Measurements from ENCODE around the gene TSPAN18. TPM values are rescaled to one million over a fixed set of nuclear protein-coding genes. Genes with fewer than 3 reads are reported as not detected.

Gene TSPAN18
- total RNA-seq, 1 experiment from 2014 or later = not detected

DNA sequence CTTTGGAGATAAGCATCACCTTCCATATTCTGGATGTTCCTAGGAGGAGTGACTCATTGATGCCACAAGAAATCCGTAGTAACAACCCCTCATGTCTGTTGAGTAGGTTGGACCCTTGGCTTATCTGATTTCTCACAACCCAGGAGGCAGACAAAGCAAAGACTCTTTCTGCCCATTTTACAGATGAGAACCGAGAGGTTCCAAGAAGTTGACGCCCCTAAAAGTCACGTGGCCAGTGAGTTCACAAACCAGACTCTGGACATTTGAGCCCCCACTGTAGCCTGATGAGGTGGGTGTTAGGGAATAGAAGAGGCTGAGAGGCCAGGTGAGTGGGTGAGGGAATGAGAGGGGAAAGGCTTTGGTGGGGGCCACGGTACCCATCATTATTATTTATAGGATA, 70.3 kb downstream of the TSPAN18 start:
- no peak for DNase-seq (ENCODE audit: low spot score)

DNA sequence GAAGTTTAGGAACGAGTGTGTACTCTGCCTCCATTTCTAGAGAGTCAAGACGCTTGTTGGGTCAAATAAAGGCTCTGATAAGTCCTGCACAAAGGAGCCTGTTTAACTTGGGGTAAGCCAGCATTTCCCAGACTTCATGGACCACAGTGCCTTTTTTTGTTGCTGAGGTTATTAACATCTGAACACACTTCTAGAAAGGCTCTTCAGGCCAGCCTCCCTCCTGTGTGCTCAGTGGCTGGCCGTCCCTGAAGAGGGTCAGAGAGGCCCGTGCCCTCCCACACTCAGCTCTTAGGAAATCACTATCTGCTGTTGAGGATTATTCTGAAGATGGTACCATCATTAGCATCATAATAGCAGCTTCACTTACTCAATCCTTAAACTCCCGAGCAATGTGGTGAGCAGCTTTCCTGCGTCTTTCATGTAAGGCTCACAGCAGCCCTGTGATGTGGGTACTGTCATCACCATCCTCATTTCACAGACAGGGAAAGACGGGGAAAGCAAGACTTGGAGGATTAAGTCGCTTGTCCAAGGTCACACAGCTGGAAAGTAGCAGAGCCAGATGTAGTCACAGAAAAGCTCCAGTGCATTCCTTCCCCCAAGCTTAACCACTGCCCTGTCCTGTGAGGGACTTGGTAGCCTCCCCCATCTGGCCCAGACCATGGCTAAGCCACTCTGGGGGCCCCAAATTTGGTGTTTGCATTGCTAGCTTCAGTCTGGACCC, 71.3 kb downstream of the TSPAN18 start:
- no peak for DNase-seq (ENCODE audit: low spot score)

DNA sequence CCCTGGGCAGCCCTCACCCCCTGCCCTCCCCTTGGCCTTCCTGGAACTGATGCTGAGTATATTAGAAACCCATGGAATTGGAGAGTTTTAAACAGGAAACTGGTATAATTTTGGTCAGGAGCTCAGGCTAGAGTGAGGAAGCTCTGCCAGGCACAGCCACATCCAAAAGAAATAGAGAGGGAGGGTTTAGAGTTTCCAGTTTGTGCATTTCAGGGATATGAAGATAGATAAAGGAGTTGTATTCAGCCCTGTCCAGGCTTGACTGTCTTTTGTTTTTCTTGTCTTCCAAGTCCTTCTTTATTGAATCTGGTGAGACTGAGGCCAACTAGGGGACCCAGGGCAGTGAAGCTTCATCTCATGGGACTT, 71.8 kb downstream of the TSPAN18 start:
- no peak for DNase-seq (ENCODE audit: low spot score)

DNA sequence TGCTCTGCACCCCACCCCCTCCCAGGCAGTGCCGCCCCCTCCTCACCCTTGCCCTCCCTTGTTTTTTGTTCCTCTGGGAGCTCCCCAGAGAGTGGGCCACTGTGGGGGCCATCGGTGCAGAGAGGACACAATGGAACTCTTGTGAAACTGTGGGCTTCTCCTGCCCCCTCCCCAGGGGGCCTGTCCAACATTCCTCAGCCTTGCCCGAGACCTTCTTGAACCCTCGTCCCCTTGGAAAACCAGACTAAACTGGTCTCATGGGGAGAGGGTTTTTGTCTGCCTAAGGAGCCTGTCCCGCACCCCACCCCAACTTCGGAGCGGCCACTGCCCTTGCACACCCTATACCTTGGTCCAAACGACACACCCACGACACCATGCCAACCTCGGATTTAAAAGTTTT, 72.2 kb downstream of the TSPAN18 start:
- DNase-seq (ENCODE audit: low spot score) = no peak

DNA sequence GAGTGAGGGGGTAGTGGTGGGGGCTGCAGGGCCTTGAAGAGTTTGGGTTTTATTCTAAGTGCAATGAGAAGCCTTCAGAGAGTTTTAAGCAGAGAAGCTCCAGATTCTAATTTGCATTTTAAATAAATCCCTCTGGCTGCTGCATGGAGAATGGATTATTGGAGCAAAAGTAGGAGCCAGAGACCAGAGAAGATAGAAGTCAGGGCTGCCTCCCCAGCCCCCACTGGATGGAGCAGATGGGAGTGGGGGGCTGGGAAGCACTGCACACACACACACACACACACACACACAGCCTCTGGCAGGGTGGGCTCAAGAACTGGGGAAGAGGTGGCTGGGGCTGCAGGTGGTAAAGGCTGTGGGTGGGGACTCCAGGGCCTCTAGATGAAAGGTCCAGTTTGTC, 75.6 kb downstream of the TSPAN18 start:
- no peak for DNase-seq (ENCODE audit: low spot score)

DNA sequence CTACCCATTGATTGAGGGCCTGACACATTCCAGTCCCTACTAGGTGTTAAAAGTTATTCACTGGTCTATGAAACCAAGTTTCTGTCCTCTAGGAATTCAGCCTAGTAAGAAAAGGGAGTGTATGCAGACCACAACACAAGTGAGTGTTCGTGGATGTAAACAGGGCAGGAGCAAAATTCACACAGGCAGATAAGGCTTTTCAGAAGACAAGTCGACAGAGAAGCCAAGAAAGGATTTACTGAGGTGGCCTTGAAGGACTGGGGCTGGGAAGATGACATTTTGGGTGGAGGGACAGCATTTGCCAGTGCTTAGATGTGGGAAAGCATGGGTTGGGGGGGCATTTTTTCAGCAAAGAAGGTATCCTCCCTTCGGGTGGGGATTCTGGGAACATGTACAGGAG, 76.2 kb downstream of the TSPAN18 start:
- DNase-seq (ENCODE audit: low spot score) = no peak

DNA sequence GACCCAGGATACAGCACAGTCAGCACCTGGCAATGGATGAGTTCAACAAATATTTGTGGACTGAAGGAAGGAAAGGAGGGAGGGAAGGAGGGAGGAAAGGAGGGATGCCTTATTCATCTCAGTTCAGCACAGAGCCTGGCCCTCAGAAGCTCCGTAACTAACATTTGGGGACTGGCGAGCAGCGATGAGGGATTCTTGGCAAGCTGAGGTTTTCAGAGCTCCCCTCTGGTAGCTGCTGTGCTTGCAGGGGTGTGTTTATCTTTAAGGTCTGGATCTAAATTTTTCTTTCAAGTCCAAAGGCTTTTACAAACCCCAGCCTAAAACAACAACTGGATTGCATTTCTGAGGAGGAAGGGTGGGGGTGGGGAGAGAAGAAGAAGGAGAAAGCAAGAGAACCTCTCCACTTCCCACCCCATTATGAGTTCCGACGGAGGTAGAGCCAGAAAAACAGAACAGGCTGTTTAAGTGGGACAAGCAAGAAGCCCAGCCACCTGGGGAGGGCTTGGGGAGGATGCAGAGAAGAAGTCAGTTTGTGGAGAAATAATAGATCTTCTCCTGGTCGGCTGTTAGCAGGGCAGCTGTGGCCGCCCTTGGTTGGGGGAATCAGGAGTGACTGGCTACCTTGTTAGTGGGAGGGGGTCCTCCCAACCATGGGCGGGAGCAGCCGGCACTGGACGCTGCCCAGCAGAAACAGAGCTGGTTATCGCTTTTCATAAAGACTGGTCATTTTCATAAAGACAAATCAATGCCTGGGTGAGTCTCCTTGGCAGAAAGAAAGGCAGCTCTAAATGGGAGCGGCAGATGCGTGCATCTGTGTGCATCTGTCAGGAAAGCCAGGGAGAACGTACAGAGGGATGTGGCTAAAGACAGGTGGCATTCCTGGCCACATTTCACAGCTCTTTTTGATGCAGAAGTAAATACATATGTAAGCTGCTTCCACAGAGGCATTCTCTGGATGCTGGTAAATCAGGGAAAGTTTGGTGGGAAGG, 78.0 kb downstream of the TSPAN18 start:
- no peak for DNase-seq (ENCODE audit: low spot score)

DNA sequence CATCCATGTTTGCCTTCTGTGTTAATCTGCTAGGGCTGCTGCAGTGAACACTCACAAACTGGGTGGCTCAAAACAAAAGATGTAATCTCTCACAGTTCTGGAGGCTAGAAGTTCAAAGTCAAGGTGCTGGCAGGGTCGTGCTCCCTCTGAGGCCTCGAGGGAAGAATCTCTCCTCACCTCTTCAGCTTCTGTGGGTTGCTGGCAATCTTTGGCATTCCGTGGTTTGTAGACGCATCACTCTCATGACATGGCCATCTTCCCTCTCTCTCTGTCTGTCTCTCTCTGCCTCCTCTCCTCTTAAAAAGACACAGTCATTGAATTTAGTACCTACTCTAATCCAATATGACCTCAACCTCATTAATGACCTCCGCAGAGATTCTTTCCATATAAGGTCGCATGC, 78.8 kb downstream of the TSPAN18 start:
- peak; percentile 15 for DNase-seq (ENCODE audit: low spot score)

DNA sequence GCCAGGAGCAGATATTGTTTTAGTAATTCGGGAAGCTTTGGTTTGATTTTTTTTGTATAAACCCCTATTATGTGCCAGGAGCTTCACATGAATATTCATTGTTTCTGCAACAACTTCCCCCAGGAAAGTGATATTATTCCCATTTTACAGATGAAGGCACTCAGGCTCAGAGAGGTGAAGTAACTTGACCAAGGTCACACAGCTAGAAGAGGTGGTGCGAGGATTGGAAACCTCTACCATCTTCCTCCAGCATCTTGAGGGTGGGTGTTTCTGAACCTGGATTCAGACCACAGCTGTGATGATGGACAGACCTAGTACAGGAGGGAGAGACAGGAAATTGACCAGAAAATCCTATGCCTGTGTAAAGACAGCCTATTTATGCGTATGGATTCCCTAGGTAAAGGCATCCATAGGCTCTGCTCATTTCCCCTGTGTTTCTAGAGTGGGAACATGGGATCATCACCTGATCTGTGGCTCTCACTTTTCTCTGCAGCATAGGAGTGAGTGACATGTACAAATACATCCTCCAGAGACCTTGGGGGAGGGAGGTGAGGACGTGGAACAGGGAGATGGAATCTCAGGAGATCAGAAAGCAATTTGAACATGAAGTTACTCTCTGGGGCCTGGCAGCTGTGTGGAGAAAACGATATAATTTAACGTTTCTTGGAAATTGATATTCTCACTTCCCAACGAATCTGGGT, 81.4 kb downstream of the TSPAN18 start:
- DNase-seq (ENCODE audit: low spot score) = no peak

DNA sequence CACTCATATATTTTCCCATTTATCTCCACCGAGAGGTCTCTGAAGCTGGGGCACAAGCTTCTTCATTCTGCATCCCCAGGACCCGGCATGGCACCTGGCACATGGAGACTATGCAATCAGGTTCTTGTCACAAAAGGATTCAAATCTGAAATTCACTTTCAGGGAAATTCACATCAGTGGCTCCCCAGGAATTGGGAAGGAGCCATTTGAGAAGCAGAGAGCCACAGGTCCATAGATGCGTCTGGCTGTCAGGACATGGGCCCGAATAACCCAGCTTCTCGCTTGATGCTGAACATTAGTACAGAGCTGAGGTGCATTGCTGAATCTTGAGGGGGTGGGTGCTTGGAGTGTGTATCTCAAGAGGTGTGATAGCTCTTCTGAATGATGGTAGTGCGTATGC, 82.5 kb downstream of the TSPAN18 start:
- DNase-seq (ENCODE audit: low spot score) = no peak

DNA sequence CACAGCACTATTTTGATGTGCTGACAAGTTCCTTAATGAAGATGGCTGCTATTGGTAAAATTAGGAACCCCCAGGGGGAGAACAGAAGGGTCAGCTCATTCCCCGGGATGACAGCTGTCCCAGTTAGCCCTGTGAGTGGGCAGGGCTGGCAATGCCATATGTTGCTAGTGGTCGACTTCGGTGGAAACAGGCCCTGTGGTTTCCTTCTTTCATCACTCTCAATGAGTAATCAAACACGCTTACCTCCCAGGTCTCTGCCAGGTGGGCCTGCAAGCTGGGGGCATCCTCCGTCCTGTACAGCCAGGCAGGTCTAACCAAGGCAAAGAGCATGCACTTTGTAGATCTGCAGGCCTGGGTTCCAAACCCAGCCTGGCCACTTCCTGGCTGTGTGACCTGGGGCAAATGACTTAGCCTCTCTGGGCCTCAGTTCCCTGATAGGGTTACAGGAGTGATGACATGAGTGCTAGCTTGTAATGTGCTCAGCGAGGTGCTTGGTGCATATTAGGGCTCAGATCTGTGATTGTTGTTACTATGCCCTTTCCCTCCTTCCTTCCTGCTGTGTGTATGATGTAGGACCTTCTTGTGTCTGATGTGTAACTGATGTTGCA, 85.2 kb downstream of the TSPAN18 start:
- DNase-seq (ENCODE audit: low spot score) = no peak

DNA sequence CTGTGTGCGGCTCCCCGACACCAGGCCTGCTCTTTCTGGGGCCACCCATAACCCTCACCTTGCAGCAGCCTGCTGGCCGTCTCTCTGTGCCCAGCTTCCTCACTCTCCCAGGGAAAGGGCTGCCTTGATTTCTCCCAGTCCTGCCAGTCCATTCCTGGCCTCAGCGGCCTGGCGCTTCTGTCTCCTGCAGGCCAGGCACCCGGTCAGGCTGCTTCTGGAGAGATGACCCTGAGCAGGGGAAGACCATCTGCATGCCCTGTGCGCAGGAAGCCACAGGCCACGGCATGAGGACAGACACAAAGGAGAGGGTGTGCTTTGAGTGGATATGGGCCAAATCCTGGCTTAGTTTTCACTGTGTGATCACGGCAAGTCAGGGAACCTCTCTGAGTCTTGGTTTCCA, 86.2 kb downstream of the TSPAN18 start:
- no peak for DNase-seq (ENCODE audit: low spot score)

DNA sequence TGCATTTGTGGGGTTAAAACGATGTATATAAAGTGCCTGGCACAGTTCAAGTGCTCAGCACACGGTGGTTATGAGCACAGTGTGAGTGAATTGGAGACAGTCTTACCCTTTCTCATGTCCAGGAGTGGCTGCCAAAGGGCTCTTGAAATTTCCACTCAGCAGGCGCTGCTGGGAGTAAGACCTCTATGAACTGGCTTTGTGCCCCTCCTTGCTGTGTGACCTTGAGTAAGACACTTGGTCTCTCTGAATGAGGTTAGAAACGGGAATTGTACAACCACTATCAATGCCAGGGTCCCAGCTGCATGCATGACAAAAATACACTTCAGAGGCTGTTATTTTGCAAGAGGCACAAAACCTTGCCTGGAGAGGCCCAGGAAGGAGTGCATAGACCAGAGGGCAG, 86.6 kb downstream of the TSPAN18 start:
- DNase-seq (ENCODE audit: low spot score) = no peak

DNA sequence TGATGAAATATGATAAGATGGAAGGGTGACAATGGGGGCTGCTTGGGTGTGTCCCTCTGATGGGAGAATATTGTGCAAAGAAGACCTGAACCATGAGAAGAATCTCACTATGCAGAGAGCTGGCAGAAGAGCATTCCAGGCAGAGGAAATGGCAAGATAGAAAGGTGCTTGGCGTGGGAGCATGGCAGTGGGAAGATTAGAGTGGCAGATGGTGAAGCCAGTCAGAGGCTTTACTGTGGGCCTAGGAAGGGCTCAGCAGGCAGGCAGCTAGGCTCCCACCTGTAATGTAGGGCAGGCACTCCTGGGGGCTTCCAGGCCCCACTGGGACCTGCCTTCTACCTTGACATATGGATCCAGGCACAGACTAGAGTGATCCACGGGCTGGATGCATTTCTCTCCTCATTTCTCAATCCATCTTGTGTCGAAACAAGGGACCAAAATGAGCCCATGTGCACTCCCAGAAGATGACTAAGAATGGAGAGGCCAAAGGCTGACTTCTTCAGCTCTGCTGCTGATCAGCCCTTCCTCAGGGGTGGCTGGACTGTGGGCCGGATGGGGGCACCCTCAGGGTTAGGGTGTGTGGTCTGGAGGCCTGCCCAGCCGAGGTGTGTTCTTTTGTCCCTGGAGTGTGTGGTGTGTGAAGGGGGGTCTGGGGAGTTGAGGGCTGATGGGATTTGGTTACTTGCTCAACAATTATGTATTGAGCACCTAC, 88.3 kb downstream of the TSPAN18 start:
- no peak for DNase-seq (ENCODE audit: low spot score)

DNA sequence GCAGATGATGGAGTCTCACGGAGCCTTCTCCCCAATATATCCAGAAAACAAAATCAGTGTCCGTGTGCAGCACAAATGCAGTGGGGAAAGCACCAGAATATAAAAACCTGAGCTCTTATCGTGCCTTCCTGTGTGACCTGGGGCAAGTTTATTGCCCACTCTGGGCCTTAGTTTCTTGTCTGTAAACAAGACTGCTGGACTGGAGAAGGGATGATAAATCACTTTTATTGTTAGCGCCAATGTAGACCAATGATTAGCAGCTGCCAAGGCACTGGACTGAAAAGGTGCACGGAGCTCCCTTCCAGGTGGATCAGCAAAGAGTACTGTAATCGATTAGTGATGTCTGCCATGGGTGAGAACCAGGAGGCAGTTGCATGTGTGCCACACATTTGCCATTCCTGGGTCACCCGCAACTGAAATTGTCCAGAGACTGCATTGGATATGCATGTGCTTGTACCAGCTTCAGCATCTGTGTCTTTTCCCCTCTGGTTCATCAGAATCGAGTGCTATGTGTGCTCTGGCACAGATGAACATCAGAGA, 89.2 kb downstream of the TSPAN18 start:
- no peak for DNase-seq (ENCODE audit: low spot score)

DNA sequence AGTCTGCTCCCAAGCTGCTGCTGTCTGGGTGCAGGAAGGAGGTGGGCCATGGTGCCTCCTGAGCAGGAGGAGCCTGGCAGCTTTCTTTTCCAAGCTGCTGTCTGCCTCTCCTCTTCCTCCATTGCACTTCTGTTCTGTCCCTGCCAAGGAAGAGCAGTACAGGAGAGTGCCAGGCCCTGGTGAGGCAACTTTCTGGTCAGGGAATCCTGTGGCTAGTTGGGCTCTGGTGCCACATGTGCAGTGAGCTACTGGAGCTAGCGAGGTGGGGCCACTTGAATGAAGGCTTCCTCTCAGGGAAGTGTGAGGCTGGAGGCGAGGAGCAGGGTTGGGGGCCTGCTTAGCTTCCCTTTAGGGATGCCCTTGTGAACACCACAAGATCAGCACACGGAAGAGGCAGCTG, 90.0 kb downstream of the TSPAN18 start:
- DNase-seq (ENCODE audit: low spot score) = no peak

DNA sequence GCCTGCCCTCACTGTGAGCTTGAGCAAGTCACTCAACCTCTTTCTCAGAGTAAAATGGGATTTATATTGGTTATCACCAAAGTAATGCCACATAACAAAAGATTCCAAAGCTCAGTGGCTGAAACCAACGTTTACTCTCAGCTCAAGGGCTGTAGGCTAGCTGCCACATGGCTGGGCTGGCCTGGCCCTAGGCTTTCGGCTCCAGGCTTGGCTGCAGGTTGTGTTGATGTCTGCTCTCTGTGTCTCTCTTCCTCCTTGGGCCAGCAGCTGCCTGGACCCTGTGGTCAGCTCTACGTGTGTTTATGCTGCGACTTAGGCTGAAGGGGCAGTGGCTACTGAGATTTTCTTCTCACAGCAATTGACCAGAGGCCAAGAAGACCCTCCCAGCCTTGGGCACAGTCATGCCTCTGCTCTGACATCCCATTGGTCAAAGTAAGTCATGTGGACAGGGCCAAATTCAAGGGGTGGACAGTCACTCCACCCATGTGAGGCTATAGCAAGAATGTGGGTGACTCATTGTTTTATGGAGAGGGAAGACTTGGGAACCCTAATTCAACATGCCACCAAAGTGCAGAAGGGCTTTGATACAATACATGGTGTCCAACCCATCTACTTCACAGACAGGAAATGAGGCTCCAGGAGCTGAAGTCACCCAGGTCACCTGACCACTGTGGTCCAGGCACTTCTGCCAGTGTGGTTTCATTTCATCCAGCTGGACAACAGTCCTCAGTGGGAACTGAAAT, 90.6 kb downstream of the TSPAN18 start:
- DNase-seq (ENCODE audit: low spot score) = peak; percentile 80

DNA sequence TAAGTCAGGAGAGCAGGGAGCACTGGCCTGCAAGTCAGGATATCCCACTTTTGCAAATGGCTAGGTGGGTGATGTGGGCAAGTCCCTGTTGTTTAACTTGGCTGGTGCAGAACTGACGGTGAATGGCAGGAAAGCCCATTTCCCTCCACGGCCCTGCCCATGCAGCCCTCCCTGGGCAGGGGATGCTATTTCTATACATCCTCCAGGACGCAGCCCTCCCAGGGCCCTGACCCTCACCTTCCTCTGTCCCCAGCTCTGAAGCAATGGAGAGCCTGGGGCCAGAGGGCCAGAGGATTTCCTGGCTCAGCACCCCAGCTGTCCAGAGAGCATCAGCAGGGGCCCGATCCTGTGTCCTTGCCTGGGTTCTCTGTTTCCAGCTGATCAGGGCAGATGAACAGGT, 91.3 kb downstream of the TSPAN18 start:
- no peak for DNase-seq (ENCODE audit: low spot score)

DNA sequence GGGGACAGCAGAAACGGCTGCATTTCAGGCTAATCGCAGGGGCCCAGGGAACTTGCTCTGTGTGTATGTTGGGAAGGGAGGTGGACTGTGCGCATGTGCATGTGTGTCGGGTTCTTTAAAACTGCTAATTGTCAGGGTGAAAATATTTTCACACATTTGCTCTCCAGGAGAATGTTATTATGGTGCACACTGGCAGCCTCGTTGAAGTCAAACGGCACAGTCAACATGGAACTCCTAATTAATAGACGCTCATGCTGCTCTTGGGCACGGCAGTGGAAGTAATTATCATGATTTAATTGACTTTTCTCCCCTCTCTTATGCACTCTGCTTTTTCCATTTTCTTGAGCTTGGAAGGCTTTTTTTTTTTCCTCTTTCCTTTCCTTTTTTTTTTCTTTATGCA, 92.6 kb downstream of the TSPAN18 start:
- DNase-seq (ENCODE audit: low spot score) = no peak

DNA sequence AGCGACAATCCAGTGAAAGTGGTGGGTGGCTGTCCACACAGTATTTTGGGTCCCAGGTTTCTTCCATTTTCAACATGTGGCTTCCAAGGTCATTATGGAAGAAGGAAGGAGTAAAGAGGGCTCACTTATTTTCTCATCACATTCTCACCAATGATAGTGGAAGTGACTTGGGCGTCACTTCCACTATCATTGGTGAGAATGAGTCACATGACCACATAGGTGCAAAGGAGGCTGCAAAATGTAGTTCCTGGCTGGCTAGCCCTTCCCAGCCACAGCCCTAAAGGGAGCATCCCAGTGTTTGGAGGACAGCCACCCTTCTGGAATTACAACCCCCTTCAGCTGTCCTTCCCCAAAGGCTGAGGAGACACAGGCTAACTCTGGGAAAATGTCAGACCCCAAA, 95.6 kb downstream of the TSPAN18 start:
- DNase-seq (ENCODE audit: low spot score) = no peak
